GM19238 (cell line): Measurements from ENCODE around the gene ZNF579.
"Not testable (repeated sequence)": the region's sequence is repeated elsewhere in the genome, so short reads cannot be mapped to it uniquely, and the experiment has no call there.

Source experiments
- DNase-seq: peaks from one replicate; pipeline ENCODE4 v3.0.0; 2011; ENCODE audit warnings: low spot score; ENCODE audit not compliant: insufficient read length

The ZNF579 gene

GRCh38 chr19:55539090-55539984, 41.3 kb downstream of the ZNF579 start:
- DNase-seq = no peak

GRCh38 chr19:55538132-55538531, 42.5 kb downstream of the ZNF579 start:
- no peak for DNase-seq

DNA sequence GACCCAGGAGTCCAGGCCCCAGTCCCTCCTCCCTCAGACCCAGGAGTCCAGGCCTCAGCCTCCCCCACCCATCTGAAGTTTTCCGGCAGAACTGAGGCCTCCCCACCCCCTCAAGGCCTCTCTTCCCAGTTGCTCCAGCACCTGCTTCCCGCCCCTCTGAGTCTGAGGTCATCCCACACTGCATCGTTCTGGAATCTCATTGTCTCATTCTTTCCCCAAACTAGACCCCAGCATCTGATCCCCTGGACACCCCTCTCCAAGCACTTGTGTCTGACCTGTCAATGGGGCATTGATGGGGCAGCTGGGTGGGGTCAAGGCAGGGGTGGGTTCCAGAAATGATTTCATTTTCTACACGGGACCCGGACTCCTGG, 42.9 kb downstream of the ZNF579 start:
- DNase-seq = no peak

DNA sequence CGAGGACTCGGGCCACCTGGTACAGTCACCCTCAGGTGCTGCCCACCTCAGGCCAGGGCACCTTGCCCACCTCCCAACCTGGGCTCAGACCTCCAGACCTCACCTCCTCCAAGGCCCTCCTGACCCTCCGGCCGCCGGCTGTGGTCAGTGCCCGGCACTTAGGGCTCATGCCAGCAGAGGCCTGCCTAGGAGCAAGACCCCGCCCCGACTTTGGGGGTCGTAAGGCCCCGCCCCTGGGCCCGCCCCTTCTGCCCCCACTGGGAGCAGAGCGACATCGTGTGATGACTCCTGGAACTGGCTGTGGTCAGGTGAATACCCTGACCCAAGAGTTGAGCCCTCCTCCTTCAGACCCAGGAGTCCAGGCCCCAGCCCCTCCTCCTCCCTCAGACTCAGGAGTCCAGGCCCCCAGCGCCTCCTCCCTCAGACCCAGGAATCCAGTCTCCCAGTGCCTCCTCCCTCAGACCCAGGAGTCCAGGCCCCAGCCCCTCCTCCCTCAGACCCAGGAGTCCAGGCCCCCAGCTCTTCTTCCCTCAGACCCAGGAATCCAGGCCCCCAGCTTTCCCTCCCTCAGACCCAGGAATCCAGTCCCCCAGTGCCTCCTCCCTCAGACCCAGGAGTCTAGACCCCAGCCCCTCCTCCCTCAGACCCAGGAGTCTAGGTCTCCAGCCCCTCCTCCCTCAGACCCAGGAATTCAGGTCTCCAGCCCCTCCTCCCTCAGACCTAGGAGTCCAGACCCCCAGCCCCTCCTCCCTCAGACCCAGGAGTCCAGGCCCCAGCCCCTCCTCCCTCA, 43.5 kb downstream of the ZNF579 start, which contains the start of gene SBK2:
Gene SBK2 (minus strand): TSS at position 183 of the 790 bp plus-strand sequence. CDS start 839 bp downstream, outside the sequence.
- DNase-seq = no peak

DNA sequence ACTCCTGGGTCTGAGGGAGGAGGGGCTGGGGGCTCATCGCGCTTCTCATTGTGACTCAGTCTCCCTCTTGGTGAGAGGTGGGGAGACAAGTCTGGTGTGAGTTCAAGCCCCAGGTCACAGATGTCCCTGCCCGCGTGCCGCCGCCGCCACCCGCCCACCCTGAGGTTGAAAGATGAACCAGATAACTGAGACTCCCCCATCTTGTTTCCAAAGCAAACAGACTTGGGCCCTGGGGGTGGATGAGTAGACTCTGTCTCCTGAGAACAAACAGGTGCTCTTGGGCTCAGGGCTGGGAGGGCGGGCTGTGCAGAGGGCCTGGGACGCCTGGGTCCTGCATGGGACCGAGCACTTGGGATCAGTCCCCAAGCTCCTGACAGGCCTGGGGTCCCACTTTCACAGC, 44.3 kb downstream of the ZNF579 start:
- DNase-seq = no peak

DNA sequence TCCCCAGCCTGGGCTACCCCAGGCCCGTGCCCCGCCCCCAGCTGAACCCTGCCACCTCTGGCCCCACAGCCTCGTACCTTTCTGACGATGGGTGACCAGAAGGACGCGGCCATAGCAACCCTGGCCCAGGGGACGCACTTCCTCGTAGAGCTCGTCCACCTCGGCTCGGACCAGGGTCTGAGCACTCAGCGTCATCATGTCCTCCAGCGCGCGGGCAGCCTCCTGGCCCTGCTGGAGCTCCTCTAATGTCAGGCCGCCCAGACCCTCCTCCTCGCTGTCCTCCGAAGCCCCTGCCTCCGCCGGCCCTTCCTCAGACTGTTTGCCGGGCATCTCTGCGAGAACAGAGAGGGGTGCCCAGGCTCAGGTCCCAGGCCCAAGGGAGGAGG, 44.7 kb downstream of the ZNF579 start:
- no peak for DNase-seq

GRCh38 chr19:55535173-55535964, 45.3 kb downstream of the ZNF579 start:
- no peak for DNase-seq

GRCh38 chr19:55534280-55534679, 46.4 kb downstream of the ZNF579 start:
- DNase-seq = not testable (repeated sequence)

GRCh38 chr19:55530996-55531395, 49.7 kb downstream of the ZNF579 start:
- DNase-seq = no peak

GRCh38 chr19:55529636-55530234, 50.9 kb downstream of the ZNF579 start:
- no peak for DNase-seq

DNA sequence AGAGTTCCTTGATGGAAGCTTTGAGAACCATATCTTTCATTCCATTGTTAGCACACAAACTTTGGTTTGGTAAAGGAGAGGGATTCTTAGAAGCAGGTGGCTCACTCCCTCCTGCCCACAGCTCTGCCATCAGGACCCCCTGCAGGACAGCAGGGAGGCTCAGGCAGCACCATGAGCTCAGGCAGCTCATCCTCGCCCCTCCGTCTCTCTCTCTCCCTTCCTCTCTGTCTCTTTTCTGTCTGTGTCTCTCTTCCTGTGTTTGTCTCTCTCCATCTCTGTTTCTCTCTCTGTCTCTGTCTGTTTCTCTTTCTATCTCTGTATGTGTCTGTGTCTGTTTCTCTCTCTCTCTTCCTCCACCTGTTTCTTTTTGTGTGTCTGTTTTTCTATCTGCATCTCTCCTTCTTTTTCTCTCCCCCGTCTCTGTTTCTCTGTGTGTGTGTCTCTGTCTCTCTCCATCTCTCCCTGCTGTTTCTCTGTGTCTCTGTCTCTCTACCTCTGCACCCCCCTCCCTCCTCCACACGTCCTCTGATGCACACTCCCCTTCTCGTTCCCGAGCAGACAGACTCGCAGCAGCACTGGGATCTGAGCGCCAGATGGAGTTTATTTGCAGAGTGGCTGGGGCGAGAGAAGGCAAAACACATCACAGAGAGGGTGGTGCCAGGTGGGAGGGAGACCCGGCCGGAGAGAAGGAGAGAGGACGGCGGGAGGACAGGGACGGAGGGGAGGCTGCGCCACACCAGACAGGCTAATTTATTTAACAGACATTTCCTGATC, 52.4 kb downstream of the ZNF579 start:
- DNase-seq = no peak

DNA sequence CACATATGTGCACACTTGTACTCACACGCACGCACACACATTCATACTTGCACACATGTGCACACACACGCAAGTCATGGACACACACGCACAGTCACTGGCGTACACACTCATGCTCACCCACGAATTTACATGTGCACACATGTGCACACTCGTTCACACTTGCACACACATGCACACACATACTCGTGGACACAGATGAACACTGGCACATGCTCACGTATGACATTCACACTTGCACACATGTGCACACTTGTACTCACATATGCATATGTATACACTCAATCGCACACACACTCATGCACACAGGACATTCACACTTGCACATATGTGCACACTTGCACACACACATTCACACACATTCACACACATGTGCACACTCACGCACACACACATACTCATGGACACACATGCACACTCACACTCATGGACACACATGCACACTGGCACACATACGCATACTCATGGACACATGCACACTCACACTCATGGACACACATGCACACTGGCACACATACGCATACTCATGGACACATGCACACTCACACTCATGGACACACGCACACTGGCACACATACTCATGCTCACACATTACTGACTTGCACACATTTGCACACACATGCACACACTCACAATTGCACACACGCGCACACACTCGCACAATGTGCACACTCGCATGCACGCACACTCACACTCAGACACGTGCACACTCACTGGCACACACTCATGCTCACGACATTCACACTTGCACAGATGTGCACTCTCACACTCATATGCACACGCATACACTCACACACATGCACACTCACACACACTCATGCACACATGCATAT, 53.2 kb downstream of the ZNF579 start:
- no peak for DNase-seq
